H1 (cell line): Measurements from ENCODE around the gene LYAR. TPM values are rescaled to one million over a fixed set of nuclear protein-coding genes. Genes with fewer than 3 reads are reported as not detected.

Experiments
- CTCF ChIA-PET: fragments of 300-600 bp; sonication (Branson Sonifier 250); formaldehyde crosslinking; loops from one replicate; lab custom pipeline; 2021; ENCODE audit not compliant: partially characterized antibody; lab: Charles Lee
- POLR2A ChIA-PET: fragments of 300-600 bp; sonication (Branson Sonifier 250); formaldehyde crosslinking; loops from one replicate; lab custom pipeline; 2021; ENCODE audit warnings: inconsistent platforms; ENCODE audit not compliant: partially characterized antibody; lab: Charles Lee
- DNase-seq, 2 experiments: peaks; one replicate each; pipeline versions ENCODE4 v3.0.0 to v3.0.0-alpha.2; 2010 to 2022; ENCODE audit warnings: low spot score in 2 of 2, low read depth in 1 of 2, mixed read lengths in 1 of 2
- FAIRE-seq: peaks from 2 replicates; lab custom pipeline; 2011; peaks lifted over from hg19 to GRCh38; lab: Jason Lieb, UNC
- H2AFZ ChIP-seq: 2 replicates; pipeline ENCODE4 v1.8.1; 2012; ENCODE audit warnings: low read length, inconsistent platforms
- H2AK5ac ChIP-seq: 2 replicates; pipeline ENCODE4 v1.6.1; 2013; ENCODE audit warnings: low read depth, low read length
- H2BK120ac ChIP-seq: replicated peaks from 2 replicates; pipeline ENCODE3; 2013; ENCODE audit warnings: low read depth, low read length, inconsistent platforms
- H2BK12ac ChIP-seq: 2 replicates; pipeline ENCODE4 v1.6.1; 2013; ENCODE audit warnings: low read depth, low read length
- H2BK15ac ChIP-seq: 2 replicates; pipeline ENCODE4 v1.6.1; 2013; ENCODE audit warnings: low read length
- H2BK20ac ChIP-seq: 2 replicates; pipeline ENCODE4 v1.6.1; 2013; ENCODE audit warnings: low read length
- H2BK5ac ChIP-seq: 2 replicates; pipeline ENCODE4 v1.6.1; 2013; ENCODE audit warnings: low read depth, low read length
- H3K14ac ChIP-seq: 2 replicates; pipeline ENCODE4 v1.6.1; 2013; ENCODE audit warnings: inconsistent platforms; ENCODE audit not compliant: insufficient read length
- H3K18ac ChIP-seq: 2 replicates; pipeline ENCODE4 v1.6.1; 2013; ENCODE audit warnings: low read length; ENCODE audit errors: extremely low read depth
- H3K23ac ChIP-seq: 2 replicates; pipeline ENCODE4 v1.6.1; 2013; ENCODE audit warnings: inconsistent platforms; ENCODE audit not compliant: insufficient read length
- H3K23me2 ChIP-seq: 2 replicates; pipeline ENCODE4 v1.6.1; 2013; ENCODE audit warnings: low read depth, low read length
- H3K27ac ChIP-seq: 2 replicates; pipeline ENCODE4 v1.6.1; 2011; ENCODE audit warnings: low read depth, low read length, inconsistent platforms
- H3K27me3 ChIP-seq, 4 experiments: replicated peaks in 1 of 4; 1 replicate in 1 of 4; 2 replicates in 3 of 4; pipeline versions ENCODE4 v1.6.1 to v1.8.1; 2011 to 2013; ENCODE audit warnings: low read length in 3 of 4, mild to moderate bottlenecking in 3 of 4, inconsistent platforms in 2 of 4, mixed read lengths in 2 of 4, moderate library complexity in 1 of 4; ENCODE audit not compliant: control insufficient read depth in 3 of 4, insufficient read depth in 3 of 4; ENCODE audit errors: extremely low read depth in 1 of 4
- H3K36me3 ChIP-seq, 4 experiments: 2 replicates each; pipeline versions ENCODE4 v1.6.1 to v1.8.1; 2011 to 2013; ENCODE audit warnings: mild to moderate bottlenecking in 4 of 4, low read length in 3 of 4, moderate library complexity in 2 of 4, control low read depth in 1 of 4, inconsistent platforms in 1 of 4; ENCODE audit not compliant: insufficient read depth in 4 of 4, control insufficient read depth in 2 of 4
- H3K4ac ChIP-seq: replicated peaks from 2 replicates; pipeline ENCODE3; 2013; ENCODE audit warnings: low read length, low read depth, mixed read lengths, inconsistent platforms; ENCODE audit not compliant: insufficient read length
- H3K4me1 ChIP-seq, 4 experiments: replicated peaks in 1 of 4; 1 replicate in 1 of 4; 2 replicates in 3 of 4; pipeline versions ENCODE4 v1.6.1 to v1.8.1; 2011 to 2013; ENCODE audit warnings: low read length in 3 of 4, inconsistent platforms in 2 of 4, mixed read lengths in 1 of 4; ENCODE audit not compliant: insufficient read depth in 4 of 4, control insufficient read depth in 3 of 4
- H3K4me2 ChIP-seq, 2 experiments: 2 replicates each; pipeline versions ENCODE4 v1.6.1 to v1.8.1; 2011 to 2013; ENCODE audit warnings: low read depth in 2 of 2, low read length in 2 of 2, control low read depth in 1 of 2, inconsistent platforms in 1 of 2, mild to moderate bottlenecking in 1 of 2; ENCODE audit not compliant: insufficient read depth in 1 of 2
- H3K4me3 ChIP-seq, 4 experiments: fragments of 200-600, 300-600 bp in 1 of 4; sonication (generic), shearing (Covaris generic), sonication (Bioruptor Twin) in 1 of 4; 2 replicates each; pipeline versions ENCODE4 v1.5.1 to v1.8.1; 2011 to 2016; ENCODE audit warnings: low read length in 4 of 4, low read depth in 3 of 4, control low read depth in 2 of 4, inconsistent platforms in 2 of 4, mild to moderate bottlenecking in 2 of 4, mixed read lengths in 1 of 4, moderate library complexity in 1 of 4; ENCODE audit not compliant: insufficient read depth in 2 of 4; ENCODE audit errors: extremely low read depth in 1 of 4
- H3K56ac ChIP-seq: replicated peaks from 2 replicates; pipeline ENCODE3; 2013; ENCODE audit warnings: low read depth, mild to moderate bottlenecking, mixed read lengths, low read length, inconsistent platforms; ENCODE audit not compliant: insufficient read length
- H3K79me1 ChIP-seq: 2 replicates; pipeline ENCODE4 v1.6.1; 2013; ENCODE audit warnings: low read depth, low read length, control low read depth
- H3K79me2 ChIP-seq, 2 experiments: 2 replicates each; pipeline versions ENCODE4 v1.6.1 to v1.8.1; 2012 to 2013; ENCODE audit warnings: low read length in 2 of 2, mild to moderate bottlenecking in 2 of 2, inconsistent platforms in 1 of 2; ENCODE audit not compliant: insufficient read depth in 2 of 2, control insufficient read depth in 1 of 2
- H3K9ac ChIP-seq, 4 experiments: replicated peaks in 1 of 4; 1 replicate in 1 of 4; 2 replicates in 3 of 4; pipeline versions ENCODE4 v1.6.1 to v1.8.1; 2011 to 2013; ENCODE audit warnings: low read depth in 3 of 4, low read length in 3 of 4, control low read depth in 2 of 4, mild to moderate bottlenecking in 2 of 4, moderate library complexity in 2 of 4, inconsistent platforms in 1 of 4; ENCODE audit errors: extremely low read depth in 1 of 4
- H3K9me3 ChIP-seq, 2 experiments: 2 replicates each; pipeline versions ENCODE4 v1.6.1 to v1.8.1; 2012 to 2013; ENCODE audit warnings: mild to moderate bottlenecking in 2 of 2, moderate library complexity in 2 of 2, control low read depth in 1 of 2, inconsistent platforms in 1 of 2, low read depth in 1 of 2, low read length in 1 of 2, mixed read lengths in 1 of 2; ENCODE audit not compliant: insufficient read depth in 2 of 2
- H4K20me1 ChIP-seq, 2 experiments: replicated peaks in 1 of 2; 2 replicates each; pipeline versions ENCODE3 to v1.8.1; 2011 to 2013; ENCODE audit warnings: inconsistent platforms in 2 of 2, low read length in 2 of 2, mild to moderate bottlenecking in 1 of 2; ENCODE audit not compliant: insufficient read depth in 2 of 2, control insufficient read depth in 1 of 2
- H4K5ac ChIP-seq: 2 replicates; pipeline ENCODE4 v1.6.1; 2013; ENCODE audit warnings: low read length, low read depth, mixed read lengths, inconsistent platforms; ENCODE audit not compliant: insufficient read length
- H4K8ac ChIP-seq: 2 replicates; pipeline ENCODE4 v1.8.0; 2013; ENCODE audit warnings: mild to moderate bottlenecking, moderate library complexity, low read length, inconsistent platforms; ENCODE audit not compliant: insufficient read depth; ENCODE audit errors: extremely low read depth
- H4K91ac ChIP-seq: replicated peaks from 2 replicates; pipeline ENCODE3; 2013; ENCODE audit warnings: low read length, mixed read lengths, inconsistent platforms; ENCODE audit not compliant: insufficient read length
- ASH2L ChIP-seq: fragments of 200-600, 300-600 bp; sonication (generic); IDR thresholded peaks from one replicate; pipeline ENCODE4 v1.7.1; 2017; ENCODE audit warnings: low read length
- ATF3 ChIP-seq: IDR thresholded peaks from 2 replicates; pipeline ENCODE4 v1.6.1; 2011; ENCODE audit warnings: low read depth, mild to moderate bottlenecking, low read length; ENCODE audit not compliant: insufficient read depth
- CTCF ChIP-seq, 3 experiments: IDR thresholded peaks; 1 replicate in 2 of 3; 2 replicates in 1 of 3; pipeline versions ENCODE4 v1.5.1 to v1.6.1; 2011; ENCODE audit warnings: low read length in 3 of 3, mild to moderate bottlenecking in 3 of 3, inconsistent platforms in 2 of 3, low read depth in 1 of 3, moderate library complexity in 1 of 3; ENCODE audit not compliant: insufficient read depth in 1 of 3; ENCODE audit errors: control extremely low read depth in 1 of 3
- HDAC2 ChIP-seq, 2 experiments: fragments of 300-600 bp in 1 of 2; sonication (generic) in 1 of 2; IDR thresholded peaks; 2 replicates each; pipeline ENCODE4 v1.6.1; 2011 to 2012; ENCODE audit warnings: low read depth in 2 of 2, low read length in 2 of 2, mild to moderate bottlenecking in 2 of 2, moderate library complexity in 2 of 2, borderline replicate concordance in 1 of 2, inconsistent platforms in 1 of 2
- JUN ChIP-seq: IDR thresholded peaks from 2 replicates; pipeline ENCODE4 v1.6.1; 2011; ENCODE audit warnings: low read depth, mild to moderate bottlenecking, improper control_type of control experiment, low read length
- KDM4A ChIP-seq: IDR thresholded peaks from one replicate; pipeline ENCODE4 v1.7.1; 2012; ENCODE audit warnings: low read depth, mild to moderate bottlenecking, moderate library complexity, low read length, inconsistent platforms; ENCODE audit not compliant: severe bottlenecking
- TAF1 ChIP-seq: IDR thresholded peaks from 2 replicates; pipeline ENCODE4 v1.6.1; 2011; ENCODE audit warnings: mild to moderate bottlenecking, low read depth, low read length
- TAF7 ChIP-seq: optimal IDR thresholded peaks from 2 replicates; pipeline ENCODE3; 2011; ENCODE audit warnings: low read depth, mild to moderate bottlenecking, inconsistent platforms, low read length, moderate library complexity, borderline replicate concordance
- TBP ChIP-seq: IDR thresholded peaks from 2 replicates; pipeline ENCODE4 v1.6.1; 2011; ENCODE audit warnings: low read depth, low read length, improper control_type of control experiment
- ZNF274 ChIP-seq: IDR thresholded peaks from 2 replicates; pipeline ENCODE4 v1.7.0; 2012; ENCODE audit warnings: low read length, borderline replicate concordance; ENCODE audit errors: extremely low read depth
- WGBS, 2 experiments: shearing (Covaris generic) in 1 of 2; methylation state at CpG; one replicate each; pipeline versions ENCODE4 v1.1.6 to v1.1.7; 2013 to 2015; ENCODE audit warnings: low lambda C conversion rate in 2 of 2, mixed read lengths in 2 of 2, inconsistent platforms in 1 of 2, low coverage in 1 of 2, missing lambda C conversion rate in 1 of 2; ENCODE audit not compliant: insufficient replicate concordance in 2 of 2, insufficient coverage in 1 of 2, insufficient read length in 1 of 2; ENCODE audit errors: extremely low coverage in 1 of 2, missing lambda C conversion rate in 1 of 2; 5-methylcytosine and 5-hydroxymethylcytosine counted together
- polyA plus RNA-seq, 7 experiments: library from polyadenylated mRNA; depleted of rRNA in 3 of 7; stranded (reverse) in 5 of 7; unstranded in 2 of 7; fragments of >200 nt in 5 of 7; fragments of 200-250 nt in 2 of 7; gene quantifications; 1 replicate in 5 of 7; 2 replicates in 1 of 7; 4 replicates in 1 of 7; pipeline versions ENCODE4 v1.2.1 to v1.2.3, GENCODE V29; 2011 to 2013; ENCODE audit warnings: missing spikeins in 2 of 7, mixed read lengths in 2 of 7
- total RNA-seq: library from RNA; stranded (reverse); fragmentation: NEBNext Ultra II Directional; extraction: Animal tissue kit (Norgen Biotek cat#: 25700); gene quantifications from 2 replicates; pipeline ENCODE4 v1.2.1, GENCODE V29; 2021

Gene LYAR
- total and polyA plus RNA-seq, 2 of the 8 experiments (the other 6 are each of a cell fraction or from before 2014, with no cell fraction given) = 6.5 to 46.9 TPM

GRCh38 chr4:4247696-4248028 lies 42.3 kb downstream of the LYAR start:
- FAIRE-seq = no peak
- H3K18ac ChIP-seq = peak overlapping the region; percentile 85
- H2BK120ac ChIP-seq = no peak overlapping the region
- H4K8ac ChIP-seq = peak overlapping the region; percentile 87; the same call in 1 of the 2 replicates
- H3K23ac ChIP-seq = no peak overlapping the region
- H3K14ac ChIP-seq = no peak overlapping the region
- no peak overlapping the region for H4K91ac ChIP-seq
- H3K23me2 ChIP-seq = peaks cover 8% of the 10 kb centered on the region
- H3K4me1 ChIP-seq = peaks cover 0 to 6% (median 3%) of the 10 kb centered on the region in 4 experiments; a peak in 5 of 7 replicates
- H3K79me2 ChIP-seq = peaks cover 0 to 8% of the 10 kb centered on the region in 2 experiments; a peak in 2 of 4 replicates
- H2BK5ac ChIP-seq = peak overlapping the region; percentile 82; the same call in 1 of the 2 replicates
- H3K9me3 ChIP-seq = no peaks in the 10 kb centered on the region
- peaks cover 0 to 6% (median 0%) of the 10 kb centered on the region in 4 experiments; a peak in 1 of 7 replicates for H3K27me3 ChIP-seq
- H4K5ac ChIP-seq = peak overlapping the region; percentile 67
- POLR2A ChIA-PET = no interaction called here
- no peak overlapping the region for H2BK20ac ChIP-seq
- H2BK15ac ChIP-seq = no peak overlapping the region
- H3K4me2 ChIP-seq = peak overlapping the region; percentile 87 to 89
- no peak overlapping the region for H3K56ac ChIP-seq
- peaks cover 0 to 2% of the 10 kb centered on the region in 2 experiments for H4K20me1 ChIP-seq
- no peak overlapping the region for H3K4ac ChIP-seq
- H2AK5ac ChIP-seq = no peak overlapping the region
- no peak for DNase-seq
- 7% methylated on average over 12 of the region's 12 CpGs; no CpG with 5 or more reads in 1 of the 2 experiments for WGBS, 2 experiments
- peak overlapping the region; percentile 88 for H3K27ac ChIP-seq
- H3K4me3 ChIP-seq = peak overlapping the region; percentile 87 to 97 (median 90)
- no peak overlapping the region; the same call in 1 of the 2 replicates for H2BK12ac ChIP-seq
- peak overlapping the region; percentile 59 for H2AFZ ChIP-seq
- peak overlapping the region; percentile 89 to 91 (median 90) for H3K9ac ChIP-seq
- H3K36me3 ChIP-seq = peaks cover 0 to 14% (median 8%) of the 10 kb centered on the region in 4 experiments; a peak in 6 of 8 replicates
- H3K79me1 ChIP-seq = peaks cover 3% of the 10 kb centered on the region; the same call in 1 of the 2 replicates
- CTCF ChIA-PET = no interaction called here
- TF ChIP-seq CTCF (IDR thresholded peaks at IDR 0.05; ENCODE audit: control extremely low read depth in 1 of 3, insufficient read depth in 1 of 3, low read depth in 1 of 3, low read length in 3 of 3) (no peak), ASH2L (no peak), HDAC2 (IDR thresholded peaks at IDR 0.05; ENCODE audit: borderline replicate concordance in 1 of 2, low read depth in 2 of 2, low read length in 2 of 2) (no peak), KDM4A (no peak), TAF7 (no peak), TAF1 (no peak), JUN (no peak), ATF3 (no peak), TBP (no peak), ZNF274 (no peak)
